Gastrocnemius medialis (tissue), 4 donors: ENCODE data around the gene KRT13.

Experiments
- POLR2A ChIP-seq, 2 donors: fragments of 450-650 bp; IDR thresholded peaks; one replicate each; pipeline ENCODE4 v1.6.1; 2017; ENCODE audit warnings: antibody characterized with exemption in 2 of 2, mild to moderate bottlenecking in 2 of 2, moderate library complexity in 2 of 2
- TF ChIP-seq, protein P1 (sequence below), 5 experiments: fragments of 450-650 bp in 3 of 5; fragments of 200-600 bp in 2 of 5; sonication (generic) in 2 of 5; IDR thresholded peaks in 4 of 5; conservative IDR thresholded peaks in 1 of 5; 1 replicate in 4 of 5; 2 replicates in 1 of 5; pipeline ENCODE4 v1.5.1; 2016 to 2019; ENCODE audit warnings: antibody characterized with exemption in 5 of 5, mild to moderate bottlenecking in 3 of 5, moderate library complexity in 3 of 5

DNA sequence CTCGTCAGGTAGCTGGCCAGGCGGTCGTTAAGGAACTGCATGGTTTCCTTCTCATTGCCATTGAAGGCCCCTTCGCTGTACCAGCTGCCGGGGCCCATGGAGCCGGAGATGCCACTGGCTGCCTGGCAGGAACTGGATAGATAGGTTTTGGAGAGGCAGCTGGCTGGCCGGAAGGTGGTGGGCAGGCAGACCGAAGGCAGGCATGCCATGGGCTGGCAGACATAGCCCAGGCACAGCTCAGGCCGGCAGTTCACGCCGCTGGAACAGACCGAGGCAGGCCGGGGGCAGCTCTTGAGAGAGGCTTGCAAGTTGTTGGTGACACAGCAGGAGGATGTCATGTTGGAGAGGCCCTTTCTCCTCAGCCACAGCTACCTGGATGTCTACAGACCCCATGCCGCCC, 38.4 kb downstream of the KRT13 start, which contains the start of gene KRT32:
- TF ChIP-seq POLR2A (IDR thresholded peaks at IDR 0.05): no peak
- TF ChIP-seq, protein P1, sequence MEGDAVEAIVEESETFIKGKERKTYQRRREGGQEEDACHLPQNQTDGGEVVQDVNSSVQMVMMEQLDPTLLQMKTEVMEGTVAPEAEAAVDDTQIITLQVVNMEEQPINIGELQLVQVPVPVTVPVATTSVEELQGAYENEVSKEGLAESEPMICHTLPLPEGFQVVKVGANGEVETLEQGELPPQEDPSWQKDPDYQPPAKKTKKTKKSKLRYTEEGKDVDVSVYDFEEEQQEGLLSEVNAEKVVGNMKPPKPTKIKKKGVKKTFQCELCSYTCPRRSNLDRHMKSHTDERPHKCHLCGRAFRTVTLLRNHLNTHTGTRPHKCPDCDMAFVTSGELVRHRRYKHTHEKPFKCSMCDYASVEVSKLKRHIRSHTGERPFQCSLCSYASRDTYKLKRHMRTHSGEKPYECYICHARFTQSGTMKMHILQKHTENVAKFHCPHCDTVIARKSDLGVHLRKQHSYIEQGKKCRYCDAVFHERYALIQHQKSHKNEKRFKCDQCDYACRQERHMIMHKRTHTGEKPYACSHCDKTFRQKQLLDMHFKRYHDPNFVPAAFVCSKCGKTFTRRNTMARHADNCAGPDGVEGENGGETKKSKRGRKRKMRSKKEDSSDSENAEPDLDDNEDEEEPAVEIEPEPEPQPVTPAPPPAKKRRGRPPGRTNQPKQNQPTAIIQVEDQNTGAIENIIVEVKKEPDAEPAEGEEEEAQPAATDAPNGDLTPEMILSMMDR (IDR thresholded peaks at IDR 0.05 in 4 of 5, conservative IDR thresholded peaks at IDR 0.05 in 1 of 5): no peak
